ENCODE measurements around the gene OSBPL8.

DNA sequence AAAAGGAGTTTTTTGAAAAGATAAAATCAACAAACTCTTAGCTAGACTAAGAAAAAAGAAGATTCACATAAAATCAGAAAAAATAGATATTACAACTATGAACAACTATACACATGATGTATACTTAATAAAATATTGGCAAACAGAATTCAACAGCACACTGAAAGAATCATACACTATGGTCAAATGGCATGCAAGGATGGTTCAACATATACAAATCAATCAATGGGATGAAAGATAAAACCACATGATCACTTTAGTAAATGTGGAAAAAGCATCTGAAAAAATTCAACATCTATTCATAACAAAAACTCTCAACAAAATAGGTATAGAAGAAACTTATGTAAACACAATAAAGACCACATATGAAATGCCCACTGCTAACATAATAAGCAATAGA lies 126.8 kb downstream of the OSBPL8 start:
- TF ChIP-seq CTCF (IDR thresholded peaks at IDR 0.05; ENCODE audit: low read length) (no peak), EZH2 (IDR thresholded peaks at IDR 0.05; ENCODE audit: borderline replicate concordance, low read length) (no peak)
